GM21786 (cell line): Measurements from ENCODE around the gene HPSE2.
"Not testable (repeated sequence)": the region's sequence is repeated elsewhere in the genome, so short reads cannot be mapped to it uniquely, and the experiment has no call there.

Source experiments
- ATAC-seq: cut with Tn5 transposase; IDR thresholded peaks from one replicate; pipeline ENCODE4 v1.9.1; 2021; ENCODE audit not compliant: unreplicated experiment

Gene HPSE2

GRCh38 chr10:98519841-98520240 is 715.8 kb downstream of the HPSE2 start:
- ATAC-seq: no peak

GRCh38 chr10:98517672-98518071 is 718.0 kb downstream of the HPSE2 start:
- no peak for ATAC-seq

- ATAC-seq: no peak
These were observed 719.3 kb downstream of the HPSE2 start for GRCh38 chr10:98516352-98516751.

- no peak for ATAC-seq
These were observed 721.9 kb downstream of the HPSE2 start for GRCh38 chr10:98513704-98514103.

- no peak for ATAC-seq
These were observed 723.8 kb downstream of the HPSE2 start for GRCh38 chr10:98511876-98512275.

GRCh38 chr10:98510412-98510995 is 725.1 kb downstream of the HPSE2 start:
- no peak for ATAC-seq

GRCh38 chr10:98509745-98510144 is 725.9 kb downstream of the HPSE2 start:
- no peak for ATAC-seq

- ATAC-seq: not testable (repeated sequence)
These were observed 733.1 kb downstream of the HPSE2 start for GRCh38 chr10:98502535-98502934.

GRCh38 chr10:98492763-98493162 is 742.9 kb downstream of the HPSE2 start:
- no peak for ATAC-seq

- no peak for ATAC-seq
These were observed 745.8 kb downstream of the HPSE2 start for GRCh38 chr10:98489561-98490481.

- no peak for ATAC-seq
These were observed 746.8 kb downstream of the HPSE2 start for GRCh38 chr10:98488669-98489430.

GRCh38 chr10:98487649-98488048 is 748.0 kb downstream of the HPSE2 start:
- no peak for ATAC-seq

- no peak for ATAC-seq
These were observed 749.2 kb downstream of the HPSE2 start for GRCh38 chr10:98486421-98486820.

- no peak for ATAC-seq
These were observed 749.7 kb downstream of the HPSE2 start for GRCh38 chr10:98485959-98486358.

GRCh38 chr10:98483658-98484057 is 752.0 kb downstream of the HPSE2 start:
- no peak for ATAC-seq

GRCh38 chr10:98482096-98482495 is 753.6 kb downstream of the HPSE2 start:
- ATAC-seq: no peak

- no peak for ATAC-seq
These were observed 754.2 kb downstream of the HPSE2 start for GRCh38 chr10:98481404-98481945.

- ATAC-seq: no peak
These were observed 757.0 kb downstream of the HPSE2 start for GRCh38 chr10:98478430-98479222.

GRCh38 chr10:98477861-98478260 is 757.8 kb downstream of the HPSE2 start:
- ATAC-seq: no peak

GRCh38 chr10:98474628-98475027 is 761.0 kb downstream of the HPSE2 start:
- ATAC-seq: peak; percentile 64

GRCh38 chr10:98472196-98472595 is 763.5 kb downstream of the HPSE2 start:
- ATAC-seq: no peak
